ENCODE measurements around the gene FOXC1.

FOXC1 gene

GRCh38 chr6:1624851-1625781, 15.4 kb downstream of the FOXC1 start:
- DNase-seq = no peak

- DNase-seq = no peak
Measured at GRCh38 chr6:1625794-1626435, 16.2 kb downstream of the FOXC1 start.

DNA sequence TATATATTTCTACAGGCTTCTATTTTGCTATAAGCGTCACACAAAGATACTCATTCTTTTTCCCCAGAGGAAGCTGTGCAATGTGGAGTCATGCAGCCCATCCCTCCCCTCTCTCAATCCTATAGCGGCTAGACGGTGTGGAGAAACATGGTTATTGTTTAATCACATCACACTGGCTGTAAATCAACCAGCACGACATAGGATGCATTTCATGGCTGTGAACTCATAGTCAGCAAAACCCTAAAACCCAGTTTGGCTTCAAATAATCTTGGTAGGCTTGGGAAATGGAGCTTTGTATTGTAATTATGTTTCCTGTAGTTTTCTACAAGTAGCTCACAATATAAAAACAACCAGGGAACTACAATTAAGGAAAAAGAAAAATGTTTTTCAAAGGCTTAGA, 16.8 kb downstream of the FOXC1 start:
- DNase-seq = no peak

DNA sequence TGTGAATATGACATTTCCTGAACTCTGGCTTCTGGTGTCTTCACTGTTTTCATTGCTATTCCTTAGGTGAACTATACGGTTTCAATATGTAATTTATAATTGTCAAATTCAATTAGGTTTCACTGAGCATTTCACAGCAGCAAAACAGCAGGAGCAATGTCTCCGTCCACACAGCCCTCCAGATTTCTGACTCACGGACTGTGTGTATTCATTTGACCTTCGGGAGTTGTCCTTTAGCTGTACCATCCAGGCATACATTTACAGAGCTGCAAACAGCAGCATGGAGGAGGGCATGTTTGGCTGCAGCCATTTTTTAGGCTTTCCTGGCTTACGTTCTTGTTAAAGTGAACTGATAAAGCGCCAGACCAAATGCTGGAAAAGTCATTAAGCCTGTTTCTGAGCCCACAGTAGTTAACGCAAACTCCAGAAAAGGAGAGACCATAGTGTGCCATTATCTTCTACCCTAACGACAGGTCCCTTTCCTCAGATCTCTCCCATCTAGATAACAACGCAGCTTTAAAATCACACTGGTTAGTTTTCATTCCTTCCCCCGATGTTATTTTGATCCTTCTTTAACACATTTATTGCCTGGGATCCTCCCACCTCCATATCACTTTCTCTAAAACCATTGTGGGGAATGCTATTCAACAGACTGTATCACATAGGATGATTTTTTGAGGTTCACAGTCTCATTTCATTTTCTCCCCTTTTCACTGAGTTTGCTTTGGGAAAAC, 18.3 kb downstream of the FOXC1 start:
- no peak for DNase-seq

GRCh38 chr6:1629316-1629715, 19.6 kb downstream of the FOXC1 start:
- no peak for DNase-seq

GRCh38 chr6:1630212-1630770, 20.6 kb downstream of the FOXC1 start:
- no peak for DNase-seq

DNA sequence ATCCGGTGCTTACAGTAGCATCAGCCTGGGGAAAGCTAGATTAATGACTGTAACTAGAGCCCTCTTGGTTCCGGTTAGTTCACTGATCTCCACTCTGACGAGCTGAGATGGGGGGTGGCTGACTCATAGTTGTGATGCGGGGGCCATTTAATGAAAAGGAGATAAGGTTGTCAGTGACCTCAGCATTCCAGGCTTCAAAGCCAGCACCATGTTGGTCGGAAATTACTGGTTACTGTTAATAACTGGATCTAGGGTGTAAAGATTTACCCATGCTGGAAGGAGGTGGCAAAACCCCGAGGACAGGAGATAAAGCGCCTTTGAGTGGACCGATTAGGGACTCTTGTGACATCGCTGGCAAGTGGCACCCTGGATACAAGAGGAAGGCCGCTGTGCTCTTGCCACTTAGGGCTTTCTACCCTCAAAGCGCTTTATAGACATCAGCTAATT, 21.1 kb downstream of the FOXC1 start:
- DNase-seq = no peak

DNA sequence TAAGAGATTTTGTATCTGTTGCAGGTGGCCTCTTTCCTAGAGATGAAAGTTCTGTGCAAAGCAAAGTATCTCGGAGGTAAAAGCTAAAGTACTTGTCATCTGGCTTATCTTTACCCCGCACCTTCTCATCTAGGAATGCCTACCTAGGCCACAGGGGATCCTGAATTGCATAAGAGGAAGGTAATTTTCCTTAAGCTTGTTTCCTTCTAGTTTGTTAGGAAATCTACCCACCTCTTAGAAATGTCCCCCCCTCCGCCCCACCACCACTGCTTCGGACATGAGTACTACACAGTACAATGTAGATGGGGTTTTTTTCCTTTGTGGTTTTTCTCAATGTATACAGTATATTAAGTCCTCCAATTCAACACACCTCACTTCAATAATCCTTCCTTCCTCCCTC, 21.5 kb downstream of the FOXC1 start:
- DNase-seq = no peak

DNA sequence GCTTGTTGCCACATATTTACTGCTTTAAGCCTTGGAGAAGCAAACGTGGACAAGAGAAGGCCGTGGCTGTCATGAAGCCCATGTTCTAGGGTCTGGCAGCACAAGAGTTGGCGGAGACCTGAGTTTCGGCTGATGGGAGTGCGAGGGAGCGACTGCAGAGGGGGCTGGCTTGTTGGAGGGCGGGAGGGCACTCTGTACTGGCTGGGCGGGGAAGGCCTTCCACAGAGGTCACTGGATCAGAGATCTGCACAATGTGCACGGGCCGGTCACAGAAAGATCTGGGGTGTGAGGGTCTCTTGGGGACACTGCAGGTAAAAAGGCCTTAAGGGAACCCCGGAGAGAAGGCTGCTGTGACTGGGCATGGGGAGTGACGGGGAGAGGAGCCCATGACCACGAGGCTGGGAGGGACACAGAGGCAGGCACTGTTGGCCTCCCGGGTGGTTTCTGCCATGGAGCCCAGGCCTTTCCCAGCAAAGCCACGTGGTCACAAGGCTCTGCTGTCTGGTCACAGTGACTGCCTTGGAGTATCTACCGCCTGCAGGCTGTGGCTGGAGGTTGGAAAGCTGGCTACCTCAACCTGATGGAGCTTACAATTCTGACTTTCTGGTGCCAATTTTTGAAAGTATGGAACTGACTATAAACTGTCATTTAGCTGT, 23.8 kb downstream of the FOXC1 start:
- no peak for DNase-seq

- no peak for DNase-seq
Measured at GRCh38 chr6:1634081-1634480, 24.4 kb downstream of the FOXC1 start.

- no peak for DNase-seq
Measured at GRCh38 chr6:1635305-1636010, 25.7 kb downstream of the FOXC1 start.

DNA sequence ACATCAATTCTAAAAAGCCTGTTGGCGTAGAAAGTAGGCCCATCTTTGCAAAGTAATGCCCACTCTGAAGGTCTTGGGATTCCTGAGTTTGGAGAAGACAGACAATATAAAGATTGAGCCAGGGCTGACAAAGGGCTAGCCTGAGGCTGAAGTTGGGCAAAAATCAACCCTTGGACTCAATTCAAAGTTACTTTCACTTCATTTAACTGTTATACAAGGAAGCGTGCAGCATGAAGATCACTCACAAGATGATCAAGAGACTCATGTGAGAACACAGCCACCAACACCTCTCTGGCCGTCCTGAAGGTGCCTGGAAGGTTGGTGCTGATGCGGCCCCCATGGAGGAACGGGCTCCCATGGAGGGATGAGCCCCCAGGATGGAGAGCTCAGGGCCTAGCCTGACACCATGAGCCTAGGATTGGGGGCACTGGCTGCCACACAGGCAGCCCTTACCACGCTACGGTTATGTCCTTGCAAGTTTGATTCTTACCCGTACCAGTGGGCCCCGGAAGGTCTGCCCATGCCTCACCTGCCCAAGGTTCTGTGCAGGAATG, 26.6 kb downstream of the FOXC1 start:
- no peak for DNase-seq

DNA sequence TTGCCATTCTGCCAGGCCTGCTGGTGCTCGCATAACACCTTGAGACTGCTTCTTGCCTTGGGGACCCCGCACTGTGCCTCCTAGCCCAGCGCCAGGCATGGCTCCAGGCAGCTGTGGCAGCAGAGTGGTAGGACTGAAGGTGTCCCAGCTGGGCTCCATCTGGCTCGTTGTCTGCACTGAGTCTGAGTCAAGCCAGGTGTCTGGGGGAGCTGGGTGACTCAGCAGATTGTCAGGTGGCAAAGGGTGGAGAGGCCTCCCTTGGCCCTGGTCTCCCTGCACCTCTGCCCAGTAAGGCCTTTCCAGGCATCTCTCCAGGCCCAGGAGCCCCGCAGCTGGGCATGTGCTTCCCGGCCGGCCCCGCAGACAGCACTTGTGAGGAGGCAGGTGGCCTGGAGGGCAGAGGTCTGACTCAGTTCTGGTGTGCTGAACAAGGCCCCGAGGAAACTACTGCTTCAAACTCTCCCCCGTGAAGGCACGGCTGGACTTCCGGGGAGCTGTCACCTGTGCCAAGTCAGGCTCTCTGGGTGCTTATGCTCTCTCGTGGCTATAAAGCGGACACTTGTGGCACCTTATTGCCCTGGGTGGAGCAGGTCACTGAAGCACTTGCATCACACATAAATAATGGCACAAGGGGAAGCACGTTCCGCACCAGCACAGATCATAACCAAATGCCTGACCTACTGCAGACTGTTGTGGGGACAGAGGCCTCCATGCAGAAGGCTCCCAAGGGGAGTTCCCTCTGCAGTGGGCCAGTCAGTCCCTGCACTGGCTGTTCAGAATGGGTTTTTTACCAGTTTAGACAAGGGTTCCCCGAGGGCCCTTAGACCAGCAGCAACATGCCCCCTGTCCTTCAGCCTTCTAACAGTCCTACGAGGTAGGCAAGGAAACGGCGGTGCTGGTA, 27.5 kb downstream of the FOXC1 start:
- no peak for DNase-seq

- DNase-seq = no peak
Measured at GRCh38 chr6:1639430-1639829, 29.7 kb downstream of the FOXC1 start.

GRCh38 chr6:1640476-1640875, 30.8 kb downstream of the FOXC1 start:
- DNase-seq = no peak

- no peak for DNase-seq
Measured at GRCh38 chr6:1641343-1641885, 31.7 kb downstream of the FOXC1 start.

- no peak for DNase-seq
Measured at GRCh38 chr6:1643111-1643510, 33.4 kb downstream of the FOXC1 start.

DNA sequence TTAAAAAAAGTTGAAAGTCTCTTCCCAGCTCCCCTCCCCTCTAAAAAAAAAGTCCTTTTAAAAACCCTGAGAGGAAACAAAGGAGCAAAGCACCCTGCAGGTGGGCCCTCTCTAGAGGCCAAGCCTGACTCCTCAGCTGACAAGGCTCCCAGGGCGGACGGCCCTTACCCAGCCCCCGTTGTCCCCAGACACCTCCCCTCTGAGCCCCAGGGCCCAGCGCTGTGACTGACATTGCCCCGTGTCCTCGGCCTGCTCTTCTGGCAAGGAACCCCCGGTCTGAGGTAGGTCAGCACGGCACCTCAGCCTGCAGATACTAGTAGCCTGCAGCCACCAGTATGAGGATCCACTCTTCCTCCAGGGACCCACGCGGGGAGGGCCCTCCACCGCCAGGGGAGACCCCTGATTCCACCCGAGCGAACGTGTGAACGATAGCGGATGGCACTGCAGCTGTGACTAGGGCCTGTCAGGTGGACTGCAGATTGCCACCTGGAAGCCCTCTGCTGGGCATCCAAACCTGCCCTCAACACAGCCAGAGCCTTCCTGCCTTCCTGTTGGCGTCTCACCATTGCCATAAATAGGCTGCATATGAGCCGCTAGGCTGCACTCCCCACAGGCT, 34.2 kb downstream of the FOXC1 start:
- DNase-seq = no peak

DNA sequence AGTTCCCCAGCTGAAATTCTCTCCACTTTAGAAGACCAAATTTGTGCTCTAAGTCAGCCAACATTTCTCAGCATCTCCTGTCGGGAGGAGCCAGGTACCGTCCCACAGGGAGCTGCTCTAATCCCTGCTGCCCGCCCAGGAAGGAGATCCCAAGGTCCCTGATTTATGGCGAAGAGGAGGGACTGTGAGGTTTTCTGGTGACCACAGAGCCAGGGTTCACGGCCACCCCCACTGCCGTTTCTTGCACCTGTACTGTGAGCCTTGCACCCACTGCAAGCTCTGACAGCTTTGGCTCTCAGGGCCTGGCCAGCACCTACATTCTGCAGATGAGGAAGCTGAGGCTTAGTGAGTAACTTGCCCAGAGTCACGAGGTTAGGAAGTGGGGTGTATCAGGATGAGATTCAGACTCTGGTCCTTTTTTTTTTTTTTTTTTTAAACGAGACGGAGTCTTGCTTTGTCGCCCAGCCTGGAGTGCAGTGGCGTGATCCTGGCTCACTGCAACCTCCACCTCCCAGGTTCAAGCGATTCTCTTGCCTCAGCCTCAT, 34.9 kb downstream of the FOXC1 start:
- DNase-seq = no peak

Measured in activated CD8-positive, alpha-beta memory T cell treated with anti-CD3 and anti-CD28 coated beads, Interleukin-2, amount 50 U/mL, for 48 hours (primary cell).